IgD-negative memory B cell (primary cell): ENCODE results near the gene GINS2. TPM values are rescaled to one million over a fixed set of nuclear protein-coding genes. Genes with fewer than 3 reads are reported as not detected.
A peak's percentile ranks its signal among the peaks of the same experiment; 100 is the strongest.

ENCODE experiments used
- H3K27ac Mint-ChIP-seq, 3 donors: one replicate each; pipeline ENCODE4 v1.8.0; 2020 to 2022; ENCODE audit warnings: mild to moderate bottlenecking in 3 of 3, mixed read lengths in 3 of 3, moderate library complexity in 1 of 3
- H3K27me3 Mint-ChIP-seq: one replicate; pipeline ENCODE4 v1.8.0; 2021; ENCODE audit warnings: mixed read lengths
- H3K36me3 Mint-ChIP-seq: one replicate; pipeline ENCODE4 v1.8.0; 2020; ENCODE audit warnings: mild to moderate bottlenecking, mixed read lengths
- H3K4me1 Mint-ChIP-seq, 3 donors: one replicate each; pipeline ENCODE4 v1.8.0; 2020 to 2022; ENCODE audit warnings: mixed read lengths in 3 of 3, mild to moderate bottlenecking in 1 of 3
- H3K4me3 Mint-ChIP-seq, 4 donors: one replicate each; pipeline ENCODE4 v1.8.0; 2020 to 2022; ENCODE audit warnings: mild to moderate bottlenecking in 4 of 4, mixed read lengths in 4 of 4, moderate library complexity in 3 of 4
- H3K9me3 Mint-ChIP-seq, 3 donors: one replicate each; pipeline ENCODE4 v1.8.0; 2020 to 2021; ENCODE audit warnings: mixed read lengths in 3 of 3, mild to moderate bottlenecking in 1 of 3
- polyA plus RNA-seq: library from polyadenylated mRNA; unstranded; fragments of 300-500 nt; fragmentation: Illumina TruSeq; gene quantifications from one replicate; pipeline ENCODE4 v1.2.3, GENCODE V29; 2021

The GINS2 gene
- polyA plus RNA-seq, 1 donor from 2014 or later: 0.69 TPM

DNA sequence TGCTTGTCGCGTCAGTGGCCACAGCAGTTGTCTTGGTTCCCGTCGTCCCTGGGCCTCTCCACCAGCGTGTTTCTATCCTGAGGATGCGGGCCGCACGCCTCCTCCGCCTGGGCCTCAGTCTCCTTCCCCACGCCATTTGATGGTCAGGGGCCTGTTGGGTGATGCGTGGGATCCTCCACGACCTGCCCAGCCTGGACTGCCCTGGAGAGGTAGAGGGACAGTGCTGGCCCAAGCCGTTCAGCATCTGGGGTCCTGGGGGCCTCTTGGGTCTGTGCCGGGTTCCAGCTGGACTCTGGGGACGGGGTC is 55.4 kb downstream of the GINS2 start:
- Mint-ChIP-seq H3K27me3 (no peaks in the 10 kb centered on the region), H3K9me3 (no peaks in the 10 kb centered on the region), H3K4me3 (no peak overlapping the region), H3K36me3 (peaks cover 3% of the 10 kb centered on the region), H3K4me1 (peaks cover 0 to 8% (median 4%) of the 10 kb centered on the region in 3 donors), H3K27ac (no peak overlapping the region)

DNA sequence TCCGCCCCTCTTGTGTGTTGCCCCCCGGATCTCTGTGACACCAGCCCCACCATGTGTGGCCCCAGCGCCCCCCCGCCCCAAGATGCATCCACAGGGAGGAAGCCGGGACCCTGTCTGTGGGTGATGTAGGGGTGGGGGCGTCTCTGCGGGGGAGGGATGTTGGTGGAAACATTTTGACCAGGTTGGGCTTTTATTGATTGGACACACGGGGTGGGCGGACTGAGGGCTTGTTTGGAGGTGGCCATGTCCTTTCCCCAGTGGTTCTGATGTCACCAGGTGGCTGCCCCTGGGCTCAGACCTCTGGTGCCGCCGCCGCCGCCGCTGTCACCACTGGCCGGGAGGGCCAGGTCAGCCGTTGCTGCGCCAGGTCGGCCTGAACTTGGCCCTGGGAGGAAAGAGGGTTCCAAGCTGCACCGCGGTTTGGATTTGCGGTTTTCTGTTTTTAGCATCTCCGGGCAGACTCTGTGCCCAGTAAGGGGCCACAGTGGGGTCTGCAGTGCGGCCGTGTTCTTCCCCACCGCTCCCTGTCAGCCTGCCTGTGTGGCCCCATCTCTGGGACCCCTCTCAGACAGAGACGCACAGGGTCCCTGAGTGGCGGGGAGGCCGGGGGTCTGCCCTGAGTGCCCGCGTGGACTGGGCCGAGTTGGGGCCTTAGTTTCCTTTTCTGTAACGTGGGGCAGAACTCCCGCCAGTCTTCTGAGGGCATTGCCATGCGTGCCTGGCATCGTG is 55.9 kb downstream of the GINS2 start:
- Mint-ChIP-seq H3K27me3 (no peaks in the 10 kb centered on the region), H3K4me3 (no peak overlapping the region), H3K27ac (no peak overlapping the region), H3K4me1 (peaks cover 0 to 8% (median 4%) of the 10 kb centered on the region in 3 donors), H3K9me3 (no peaks in the 10 kb centered on the region), H3K36me3 (peaks cover 3% of the 10 kb centered on the region)

DNA sequence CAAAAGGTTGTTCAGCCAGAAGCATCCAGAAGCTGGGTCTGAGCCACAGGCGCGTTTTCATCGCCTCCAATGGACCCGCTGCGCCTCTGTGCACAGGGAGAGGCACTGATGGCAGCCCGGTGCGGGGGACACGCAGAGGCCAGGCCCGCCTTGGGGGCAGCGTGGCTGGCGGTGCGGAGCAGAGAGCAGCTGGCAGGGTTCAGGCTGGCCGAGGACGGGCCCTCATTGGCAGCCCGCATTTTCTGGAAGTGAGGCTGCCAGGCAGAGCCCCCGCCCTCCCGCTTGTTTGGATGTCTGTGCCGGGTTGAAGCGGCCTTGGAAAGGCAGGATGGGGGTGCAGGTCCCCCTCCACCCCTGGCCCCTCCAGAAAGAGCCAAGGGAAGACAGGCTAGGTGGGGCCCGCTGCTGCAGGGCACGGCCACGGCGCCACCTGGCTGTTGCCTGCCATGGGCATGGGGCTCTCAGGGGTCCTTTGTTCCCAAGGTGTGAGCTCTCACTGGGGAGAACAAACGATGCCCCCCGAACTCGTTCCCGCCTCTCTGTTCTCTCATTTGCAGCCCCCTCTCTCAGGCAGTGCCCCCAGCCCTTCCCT is 56.9 kb downstream of the GINS2 start:
- no peaks in the 10 kb centered on the region for H3K9me3 Mint-ChIP-seq
- no peaks in the 10 kb centered on the region for H3K27me3 Mint-ChIP-seq
- no peak overlapping the region for H3K4me3 Mint-ChIP-seq
- peaks cover 0 to 8% (median 4%) of the 10 kb centered on the region in 3 donors for H3K4me1 Mint-ChIP-seq
- H3K36me3 Mint-ChIP-seq: peaks cover 3% of the 10 kb centered on the region
- no peak overlapping the region for H3K27ac Mint-ChIP-seq

DNA sequence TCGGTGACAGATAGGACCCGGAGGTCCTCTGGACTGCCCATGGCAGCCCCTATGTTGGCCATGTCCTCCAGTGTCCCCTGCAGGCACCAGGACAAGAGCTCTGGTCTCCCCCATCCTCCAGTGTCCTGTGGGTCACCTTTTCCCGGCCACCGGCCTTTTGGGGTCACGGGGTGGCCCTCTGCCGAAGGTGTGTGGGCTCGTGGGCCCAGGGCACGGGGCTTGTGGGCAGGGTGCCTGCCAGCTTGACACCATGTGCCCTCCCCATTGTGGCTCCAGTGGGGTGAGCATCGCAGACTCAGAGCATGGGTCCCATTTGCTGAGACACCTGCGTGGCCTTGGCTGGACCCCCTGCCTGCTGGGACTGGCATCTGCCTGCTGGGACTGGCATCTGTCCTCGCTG is 57.5 kb downstream of the GINS2 start:
- Mint-ChIP-seq H3K27ac (no peak overlapping the region), H3K27me3 (no peaks in the 10 kb centered on the region), H3K9me3 (no peaks in the 10 kb centered on the region), H3K4me3 (no peak overlapping the region), H3K4me1 (peaks cover 0 to 10% (median 7%) of the 10 kb centered on the region in 3 donors), H3K36me3 (peaks cover 3% of the 10 kb centered on the region)

DNA sequence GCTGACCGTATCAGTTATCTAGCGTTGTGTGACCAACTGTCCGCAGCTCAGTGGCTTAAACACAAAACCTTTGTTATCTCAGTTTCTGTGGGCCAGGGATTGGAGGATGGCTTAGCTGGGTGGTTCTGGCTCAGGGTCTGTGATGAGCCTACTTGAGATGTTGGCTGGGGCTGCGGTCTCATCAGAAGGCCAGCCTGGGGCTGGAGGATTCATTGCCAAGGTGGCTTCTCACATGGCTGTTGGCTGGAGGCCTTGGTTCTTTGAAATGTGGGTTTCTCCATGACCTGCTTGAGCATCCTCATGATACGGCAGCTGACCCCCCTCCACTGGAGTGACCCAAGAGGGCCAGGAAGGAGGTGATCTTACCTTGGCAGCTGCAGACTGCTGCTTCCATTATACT is 58.9 kb downstream of the GINS2 start:
- Mint-ChIP-seq H3K27me3 (no peaks in the 10 kb centered on the region), H3K27ac (no peak overlapping the region), H3K4me1 (peaks cover 0 to 9% (median 8%) of the 10 kb centered on the region in 3 donors), H3K36me3 (peaks cover 3% of the 10 kb centered on the region), H3K4me3 (peak overlapping the region in 2 of 4 donors; percentile 5 to 73), H3K9me3 (no peaks in the 10 kb centered on the region)

DNA sequence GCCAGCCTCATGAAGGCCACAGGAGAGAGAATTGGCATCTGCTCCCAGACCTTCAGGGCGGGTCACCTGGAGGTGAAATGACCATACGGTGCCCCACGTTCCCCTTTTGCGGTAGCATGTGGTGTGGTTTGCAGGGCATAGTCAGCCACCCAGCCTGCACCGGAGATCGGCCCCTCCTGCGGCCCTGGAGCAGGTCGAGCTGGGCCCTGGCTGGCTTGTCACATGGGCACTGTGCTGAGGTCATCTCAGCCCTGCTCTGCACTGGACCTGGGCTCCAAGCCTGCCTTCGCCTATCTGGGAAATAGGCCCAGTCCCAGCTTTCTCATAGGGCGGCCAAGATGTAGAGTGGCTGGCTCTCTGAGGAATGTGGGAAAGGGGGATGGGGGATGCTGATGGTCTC is 59.4 kb downstream of the GINS2 start:
- Mint-ChIP-seq H3K4me1 (peaks cover 0 to 9% (median 8%) of the 10 kb centered on the region in 3 donors), H3K4me3 (no peak overlapping the region), H3K27me3 (no peaks in the 10 kb centered on the region), H3K9me3 (no peaks in the 10 kb centered on the region), H3K36me3 (peaks cover 3% of the 10 kb centered on the region), H3K27ac (no peak overlapping the region)

DNA sequence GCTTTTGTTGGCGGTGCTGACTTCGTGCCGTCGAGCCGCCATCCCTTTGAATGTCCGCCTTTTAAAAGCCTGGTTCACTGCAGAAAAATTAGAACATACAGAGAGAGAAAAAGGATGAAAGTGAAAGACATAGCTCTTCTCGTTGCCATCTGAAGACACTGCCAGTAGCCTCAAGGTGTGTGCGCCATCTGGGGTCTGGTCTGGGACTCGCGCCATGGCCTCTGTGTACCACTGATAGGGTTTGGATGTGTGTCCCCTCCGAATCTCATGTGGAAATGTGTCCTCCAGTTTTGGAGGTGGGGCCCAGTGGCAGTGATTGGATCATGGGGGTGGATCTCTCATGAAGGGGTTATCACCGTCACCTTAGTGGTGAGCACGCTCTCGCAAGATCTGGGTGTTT is 60.1 kb downstream of the GINS2 start:
- peaks cover 0 to 9% (median 8%) of the 10 kb centered on the region in 3 donors for H3K4me1 Mint-ChIP-seq

DNA sequence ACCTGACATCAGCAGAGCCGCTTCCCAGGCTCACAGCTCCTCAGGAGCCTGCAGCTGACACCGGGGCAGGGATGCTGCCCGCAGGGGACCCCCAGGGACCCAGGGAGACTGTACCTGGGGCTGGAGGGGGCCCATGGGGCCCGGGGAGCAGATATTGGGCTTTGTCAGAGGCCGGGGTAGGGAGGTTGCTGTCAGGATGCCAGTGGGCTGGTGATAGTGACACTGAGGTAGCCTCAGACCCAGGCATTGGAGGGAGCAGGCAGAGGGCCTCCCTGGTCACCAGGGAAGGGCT is 60.5 kb downstream of the GINS2 start:
- Mint-ChIP-seq H3K9me3 (no peaks in the 10 kb centered on the region), H3K4me1 (peaks cover 0 to 12% (median 8%) of the 10 kb centered on the region in 3 donors), H3K27me3 (no peaks in the 10 kb centered on the region), H3K27ac (no peak overlapping the region), H3K4me3 (no peak overlapping the region), H3K36me3 (peaks cover 3% of the 10 kb centered on the region)

More for the DNA sequence above, 60.1 kb downstream of the GINS2 start:
- Mint-ChIP-seq H3K27me3 (no peaks in the 10 kb centered on the region), H3K36me3 (peaks cover 3% of the 10 kb centered on the region), H3K27ac (no peak overlapping the region), H3K4me3 (no peak overlapping the region), H3K9me3 (no peaks in the 10 kb centered on the region)

DNA sequence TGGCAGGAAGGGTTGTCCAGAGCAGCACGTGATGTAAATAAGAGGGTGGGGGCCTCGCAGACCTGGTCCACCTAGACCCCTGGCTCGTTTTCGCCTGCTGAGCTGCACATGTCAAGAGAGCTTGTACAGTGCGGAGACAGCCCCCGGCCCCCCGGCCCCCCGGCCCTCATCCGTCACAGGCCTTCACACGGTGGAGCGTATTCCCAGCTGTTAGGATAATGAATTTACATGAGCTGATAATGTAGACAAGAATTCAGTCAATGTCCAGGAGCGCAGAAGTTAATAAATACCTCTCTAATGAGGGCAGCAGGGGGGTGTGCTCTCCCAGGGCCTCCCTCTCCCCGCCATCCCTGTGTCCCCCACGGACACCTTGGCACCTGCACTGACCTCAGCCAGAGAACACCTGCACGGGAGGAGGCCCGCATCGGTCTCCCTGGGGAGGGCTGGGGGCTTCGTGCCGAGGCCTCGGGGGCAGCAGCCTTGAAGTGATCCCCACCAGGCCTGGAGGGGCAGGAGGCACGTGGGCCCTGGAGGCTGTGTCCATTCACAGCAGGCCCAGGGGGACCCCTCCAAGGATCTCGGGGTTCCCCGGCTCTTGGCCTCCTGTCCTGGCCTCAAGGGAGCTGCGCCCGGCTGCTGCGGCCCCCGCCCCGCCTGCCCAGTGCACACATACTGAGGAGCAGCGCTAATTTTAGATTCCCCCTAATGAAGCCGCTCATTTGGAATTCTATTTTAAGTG is 61.1 kb downstream of the GINS2 start:
- Mint-ChIP-seq H3K27ac (no peak overlapping the region), H3K36me3 (peaks cover 4% of the 10 kb centered on the region)

DNA sequence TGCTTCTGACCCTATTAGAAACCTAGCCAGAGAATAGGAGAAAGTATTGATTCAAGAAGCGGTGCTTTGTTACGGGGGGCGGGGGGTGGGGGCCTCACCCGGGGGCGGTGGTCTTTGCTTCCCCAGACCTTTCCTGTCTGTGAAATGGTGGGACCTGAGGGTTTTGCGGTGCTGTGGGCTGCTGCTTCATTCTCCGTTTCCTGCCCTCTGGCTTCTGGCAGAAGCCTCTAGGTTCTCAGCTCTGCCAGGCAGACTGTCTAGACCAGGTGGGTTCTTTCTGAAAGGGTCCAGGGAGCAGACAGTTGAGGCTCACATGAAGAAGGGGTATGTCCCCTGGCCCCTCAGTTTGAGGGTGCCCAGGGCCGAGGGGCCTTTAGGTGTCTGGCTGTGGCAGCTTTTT is 61.7 kb downstream of the GINS2 start:
- Mint-ChIP-seq H3K27ac (no peak overlapping the region), H3K4me3 (no peak overlapping the region), H3K27me3 (no peaks in the 10 kb centered on the region), H3K4me1 (peaks cover 6 to 21% (median 13%) of the 10 kb centered on the region in 3 donors), H3K9me3 (no peaks in the 10 kb centered on the region), H3K36me3 (peaks cover 5% of the 10 kb centered on the region)

More for the DNA sequence above, 61.1 kb downstream of the GINS2 start:
- Mint-ChIP-seq H3K9me3 (no peaks in the 10 kb centered on the region), H3K4me1 (peaks cover 0 to 16% (median 9%) of the 10 kb centered on the region in 3 donors), H3K4me3 (no peak overlapping the region), H3K27me3 (no peaks in the 10 kb centered on the region)

Other genes with a start within 250 kb of the GINS2 start
- 7.3 TPM for gene GSE1, start 75.6 kb downstream of the GINS2 start, polyA plus RNA-seq
- gene C16orf74, start 62.1 kb upstream of the GINS2 start, polyA plus RNA-seq: 39.7 TPM
- 28.3 TPM for gene EMC8, start 110.6 kb upstream of the GINS2 start, polyA plus RNA-seq
- gene COX4I1, start 110.7 kb upstream of the GINS2 start, polyA plus RNA-seq: 1,007 TPM
- gene IRF8, start 210.2 kb upstream of the GINS2 start, polyA plus RNA-seq: 718 TPM